HepG2 (cell line): Measurements from ENCODE around the gene TM9SF4. TPM values are rescaled to one million over a fixed set of nuclear protein-coding genes. Genes with fewer than 3 reads are reported as not detected.

Source experiments
- BORCS8-MEF2B ChIP-seq: sonication (generic); formaldehyde crosslinking; IDR thresholded peaks from 2 replicates; pipeline ENCODE4 v1.8.0; 2022; ENCODE audit warnings: mild to moderate bottlenecking, missing genetic modification reagents
- E2F1 ChIP-seq: sonication (generic); formaldehyde crosslinking; IDR thresholded peaks from 2 replicates; pipeline ENCODE4 v1.5.0; 2020; ENCODE audit warnings: missing genetic modification reagents
- FOXO4 ChIP-seq: sonication (generic); formaldehyde crosslinking; conservative IDR thresholded peaks from 2 replicates; pipeline ENCODE4 v1.8.1; 2023; ENCODE audit warnings: missing genetic modification reagents
- GATA4 ChIP-seq: sonication (generic); IDR thresholded peaks from 2 replicates; pipeline ENCODE4 v1.6.1; 2016; ENCODE audit warnings: antibody characterized with exemption, low read depth, borderline replicate concordance
- HNRNPL ChIP-seq: fragments of 200-400 bp; formaldehyde crosslinking; IDR thresholded peaks from 2 replicates; pipeline ENCODE4 v1.6.1; 2017; ENCODE audit warnings: mild to moderate bottlenecking, low read depth, low read length
- KAT2B ChIP-seq: fragments of 150-350 bp; IDR thresholded peaks from 2 replicates; pipeline ENCODE4 v1.6.1; 2014; ENCODE audit warnings: low read depth, low read length, borderline replicate concordance
- LCORL ChIP-seq, 2 experiments: fragments of 450-650 bp in 1 of 2; sonication (generic) in 1 of 2; formaldehyde crosslinking in 1 of 2; IDR thresholded peaks; 2 replicates each; pipeline versions ENCODE4 v1.5.0 to v1.6.1; 2017 to 2020; ENCODE audit warnings: antibody characterized with exemption in 1 of 2, missing genetic modification reagents in 1 of 2
- MAX ChIP-seq: IDR thresholded peaks from 2 replicates; pipeline ENCODE4 v1.6.1; 2012; ENCODE audit warnings: inconsistent platforms
- NFIC ChIP-seq: IDR thresholded peaks from 2 replicates; pipeline ENCODE4 v1.6.1; 2012; ENCODE audit warnings: mild to moderate bottlenecking, low read length, inconsistent platforms
- RARG ChIP-seq: sonication (generic); formaldehyde crosslinking; IDR thresholded peaks from 2 replicates; pipeline ENCODE4 v1.4.0; 2020; ENCODE audit warnings: low read depth, mild to moderate bottlenecking, missing genetic modification reagents
- RBM22 ChIP-seq: fragments of 200-400 bp; formaldehyde crosslinking; optimal IDR thresholded peaks from 2 replicates; pipeline ENCODE3; 2017; ENCODE audit warnings: mild to moderate bottlenecking, low read length, moderate library complexity
- SMAD1 ChIP-seq: sonication (generic); formaldehyde crosslinking; IDR thresholded peaks from 2 replicates; pipeline ENCODE4 v1.4.0; 2020; ENCODE audit warnings: missing genetic modification reagents, low read depth, mild to moderate bottlenecking, borderline replicate concordance
- THAP11 ChIP-seq: IDR thresholded peaks from 2 replicates; pipeline ENCODE4 v1.6.1; 2016; ENCODE audit warnings: missing biosample characterization, missing genetic modification reagents
- ZBTB8A ChIP-seq: sonication (generic); formaldehyde crosslinking; IDR thresholded peaks from 2 replicates; pipeline ENCODE4 v1.4.0; 2020; ENCODE audit warnings: mild to moderate bottlenecking, low read depth, missing genetic modification reagents, borderline replicate concordance
- ZMAT3 ChIP-seq: sonication (generic); formaldehyde crosslinking; conservative IDR thresholded peaks from 2 replicates; pipeline ENCODE4 v1.7.0; 2021; ENCODE audit warnings: missing genetic modification reagents
- ZNF180 ChIP-seq: sonication (generic); formaldehyde crosslinking; IDR thresholded peaks from 2 replicates; pipeline ENCODE4 v1.4.0; 2020; ENCODE audit warnings: low read depth, missing genetic modification reagents, borderline replicate concordance
- ZNF235 ChIP-seq: sonication (generic); formaldehyde crosslinking; IDR thresholded peaks from 2 replicates; pipeline ENCODE4 v1.8.1; 2023; ENCODE audit warnings: mild to moderate bottlenecking, missing genetic modification reagents, borderline replicate concordance
- ZNF597 ChIP-seq: sonication (generic); formaldehyde crosslinking; IDR thresholded peaks from 2 replicates; pipeline ENCODE4 v1.5.0; 2020; ENCODE audit warnings: missing genetic modification reagents
- ZNF691 ChIP-seq: sonication (generic); formaldehyde crosslinking; IDR thresholded peaks from 2 replicates; pipeline ENCODE4 v1.4.0; 2020; ENCODE audit warnings: missing genetic modification reagents, low read depth, mild to moderate bottlenecking, borderline replicate concordance
- ZNF704 ChIP-seq: sonication (generic); formaldehyde crosslinking; IDR thresholded peaks from 2 replicates; pipeline ENCODE4 v1.8.1; 2023; ENCODE audit warnings: mild to moderate bottlenecking, inconsistent platforms, moderate library complexity, missing genetic modification reagents, borderline replicate concordance
- ZNF746 ChIP-seq: sonication (generic); formaldehyde crosslinking; IDR thresholded peaks from 2 replicates; pipeline ENCODE4 v1.8.0; 2022; ENCODE audit warnings: mild to moderate bottlenecking, missing genetic modification reagents
- ZNF83 ChIP-seq: sonication (generic); formaldehyde crosslinking; IDR thresholded peaks from 2 replicates; pipeline ENCODE4 v1.4.0; 2020; ENCODE audit warnings: missing genetic modification reagents, mild to moderate bottlenecking, borderline replicate concordance
- polyA plus RNA-seq, 8 experiments: library from polyadenylated mRNA; depleted of rRNA in 3 of 8; stranded (reverse) in 7 of 8; unstranded in 1 of 8; fragments of >200 nt; fragmentation: Illumina TruSeq in 4 of 8; extraction: Trizol in 4 of 8; gene quantifications; 2 replicates each; pipeline versions ENCODE4 v1.2.1 to v1.2.3, GENCODE V29; 2011 to 2016; ENCODE audit warnings: low read depth in 4 of 8, missing spikeins in 1 of 8, mixed read lengths in 1 of 8; ENCODE audit not compliant: insufficient read depth in 1 of 8
- total RNA-seq, 5 experiments: library from RNA; depleted of rRNA; stranded (reverse); fragments of >200 nt; fragmentation: Illumina TruSeq; extraction: Trizol; gene quantifications; 2 replicates each; pipeline ENCODE4 v1.2.3, GENCODE V29; 2016; ENCODE audit warnings: low read depth in 1 of 5

Gene TM9SF4
- total and polyA plus RNA-seq, 2 of the 13 experiments (the other 11 are each of a cell fraction or from before 2014, with no cell fraction given), result 53.5 to 171 TPM

- no peak for TF ChIP-seq ZNF704 (CRISPR knock-in tag)
- TF ChIP-seq ZNF235 (CRISPR knock-in tag), result no peak; the same call in 1 of the 2 replicates
- 0 out of 2 replicates have a peak, but pooled peaks have one; percentile 84 for TF ChIP-seq ZNF691 (CRISPR knock-in tag)
- TF ChIP-seq FOXO4, result peak; percentile 49; the same call in 1 of the 2 replicates
- TF ChIP-seq RARG, result no peak; the same call in 1 of the 2 replicates
- TF ChIP-seq ZBTB8A (CRISPR knock-in tag), result no peak
- no peak for TF ChIP-seq LCORL (IDR thresholded peaks at IDR 0.05)
- peak; percentile 81 for TF ChIP-seq LCORL (CRISPR knock-in tag; IDR thresholded peaks at IDR 0.05)
- TF ChIP-seq GATA4, result peak; percentile 50; the same call in 1 of the 2 replicates
- TF ChIP-seq MAX, result peak; percentile 84
- TF ChIP-seq RBM22, result no peak
- peak; percentile 53; the same call in 1 of the 2 replicates for TF ChIP-seq SMAD1 (CRISPR knock-in tag)
- TF ChIP-seq ZNF597, result peak; percentile 22; the same call in 1 of the 2 replicates
- TF ChIP-seq ZMAT3 (CRISPR knock-in tag), result peak; percentile 54; the same call in 1 of the 2 replicates
- TF ChIP-seq BORCS8-MEF2B (CRISPR knock-in tag), result 0 out of 2 replicates have a peak, but pooled peaks have one; percentile 30
- peak; percentile 86 for TF ChIP-seq E2F1 (CRISPR knock-in tag)
- TF ChIP-seq KAT2B, result no peak
- 0 out of 2 replicates have a peak, but pooled peaks have one; percentile 60 for TF ChIP-seq HNRNPL
- TF ChIP-seq ZNF83 (CRISPR knock-in tag), result peak; percentile 95
- peak; percentile 92 for TF ChIP-seq THAP11
- no peak for TF ChIP-seq ZNF180 (CRISPR knock-in tag)
- peak; percentile 60; the same call in 1 of the 2 replicates for TF ChIP-seq ZNF746 (CRISPR knock-in tag)
- no peak for TF ChIP-seq NFIC
These were observed 98.3 kb downstream of the TM9SF4 start, which contains the start of the genes PLAGL2 and POFUT1 (continued) for GRCh38 chr20:32207626-32208498.
